Stomach (tissue), 9 donors: Measurements from ENCODE around the gene CEACAM16. TPM values are rescaled to one million over a fixed set of nuclear protein-coding genes. Genes with fewer than 3 reads are reported as not detected.

Experiments
- DNase-seq, 2 donors: peaks; one replicate each; pipeline versions ENCODE4 v3.0.0 to v3.0.0-alpha.2; 2013 to 2019
- H3K27ac ChIP-seq, 5 donors: fragments of 200-600 bp in 4 of 5; sonication (generic) in 4 of 5; one replicate each; pipeline ENCODE4 v1.5.1; 2013 to 2019; ENCODE audit warnings: mild to moderate bottlenecking in 1 of 5, moderate library complexity in 1 of 5
- H3K27me3 ChIP-seq, 3 donors: fragments of 200-600 bp; sonication (generic); one replicate each; pipeline ENCODE4 v1.5.1; 2017 to 2019; ENCODE audit warnings: mixed run types in 1 of 3
- H3K36me3 ChIP-seq, 4 donors: fragments of 200-600 bp; sonication (generic); 1 replicate in 3 of 4; 2 replicates in 1 of 4; pipeline ENCODE4 v1.5.1; 2016 to 2019
- H3K4me1 ChIP-seq, 4 donors: fragments of 200-600 bp; sonication (generic); one replicate each; pipeline ENCODE4 v1.5.1; 2016 to 2019
- H3K4me3 ChIP-seq, 4 donors: fragments of 200-600 bp; sonication (generic) in 3 of 4; one replicate each; pipeline ENCODE4 v1.5.1; 2016 to 2019; ENCODE audit warnings: mild to moderate bottlenecking in 1 of 4
- H3K9me3 ChIP-seq, 4 donors: fragments of 200-600 bp; sonication (generic); one replicate each; pipeline ENCODE4 v1.5.1; 2016 to 2019
- CTCF ChIP-seq, 7 experiments: fragments of 450-650 bp in 4 of 7; fragments of 200-600 bp in 3 of 7; sonication (generic) in 3 of 7; IDR thresholded peaks; one replicate each; pipeline ENCODE4 v1.5.1; 2016 to 2019; ENCODE audit warnings: antibody characterized with exemption in 7 of 7, control low read depth in 2 of 7, mild to moderate bottlenecking in 1 of 7
- EP300 ChIP-seq: sonication (generic); formaldehyde crosslinking; IDR thresholded peaks from one replicate; pipeline ENCODE4 v1.6.1; 2017; ENCODE audit warnings: antibody characterized with exemption
- POLR2A ChIP-seq, 4 donors: fragments of 450-650 bp; IDR thresholded peaks; one replicate each; pipeline ENCODE4 v1.6.1; 2016; ENCODE audit warnings: antibody characterized with exemption in 4 of 4, control low read depth in 2 of 4, mild to moderate bottlenecking in 1 of 4, moderate library complexity in 1 of 4
- POLR2AphosphoS5 ChIP-seq, 3 donors: sonication (generic); formaldehyde crosslinking; IDR thresholded peaks; one replicate each; pipeline ENCODE4 v1.6.1; 2016; ENCODE audit warnings: antibody characterized with exemption in 3 of 3
- WGBS, 5 donors: extraction: QIAGEN DNeasy Blood & Tissue Kit in 3 of 5; methylation state at CpG; one replicate each; pipeline versions ENCODE4 v1.1.5 to v1.1.7; 2013 to 2018; 5-methylcytosine and 5-hydroxymethylcytosine counted together
- intact Hi-C: fragments of 100-400 bp; cut with DNase I; formaldehyde crosslinking; loops from one replicate; pipeline ENCODE4 v1.15.1; 2023; ENCODE audit warnings: low total_unique reads
- polyA plus RNA-seq, 3 donors: library from polyadenylated mRNA; stranded (reverse); fragments of 200-250 nt; gene quantifications; one replicate each; pipeline ENCODE4 v1.2.3, GENCODE V29; 2013
- total RNA-seq, 5 donors: library from RNA; depleted of rRNA; stranded (reverse); fragments of >200 nt; gene quantifications; one replicate each; pipeline versions ENCODE4 v1.1.0 to v1.2.3, GENCODE V29; 2014 to 2016
- donor health status: healthy with polysubstance abuse.
- donor health status: Bipolar disorder and iron deficiency.
- donor health status: healthy.

CEACAM16 gene
- total and polyA plus RNA-seq, 8 donors = not detected

- Histone ChIP-seq H3K4me3 (no peak overlapping the region), H3K27ac (peak overlapping the region in 3 of 5 donors; percentile 18 to 65 (median 43)), H3K4me1 (peaks cover 6 to 34% (median 16%) of the 10 kb centered on the region in 4 donors), H3K9me3 (no peaks in the 10 kb centered on the region), H3K36me3 (peaks cover 0 to 25% (median 6%) of the 10 kb centered on the region in 4 donors), H3K27me3 (no peaks in the 10 kb centered on the region)
- peak in 1 of 3 donors; percentile 55 for TF ChIP-seq POLR2AphosphoS5 (IDR thresholded peaks at IDR 0.05)
- no peak for TF ChIP-seq EP300
- no peak for TF ChIP-seq POLR2A (IDR thresholded peaks at IDR 0.05)
- intact Hi-C loops = no loop called here
- 39 to 51% (median 43%) methylated on average over 23 to 25 of the region's 25 CpGs for WGBS, 5 donors
- peak; percentile 42 to 55 for DNase-seq
These were observed 13.8 kb upstream of the CEACAM16 start for GRCh38 chr19:44684892-44685863.

GRCh38 chr19:44685877-44686276, 13.1 kb upstream of the CEACAM16 start:
- Histone ChIP-seq H3K27me3 (no peaks in the 10 kb centered on the region), H3K27ac (peak overlapping the region in 2 of 5 donors; percentile 43 to 65), H3K36me3 (peaks cover 0 to 18% (median 3%) of the 10 kb centered on the region in 4 donors), H3K4me1 (peaks cover 6 to 34% (median 16%) of the 10 kb centered on the region in 4 donors), H3K9me3 (no peaks in the 10 kb centered on the region), H3K4me3 (no peak overlapping the region)
- 56 to 70% (median 64%) methylated on average over 4 of the region's 4 CpGs for WGBS, 5 donors
- TF ChIP-seq CTCF (IDR thresholded peaks at IDR 0.05) (no peak), POLR2AphosphoS5 (IDR thresholded peaks at IDR 0.05) (no peak), POLR2A (IDR thresholded peaks at IDR 0.05) (no peak), EP300 (no peak)
- intact Hi-C loops = no loop called here
- DNase-seq = no peak

GRCh38 chr19:44686896-44687295, 12.1 kb upstream of the CEACAM16 start:
- Histone ChIP-seq H3K4me3 (no peak overlapping the region), H3K27ac (no peak overlapping the region), H3K27me3 (no peaks in the 10 kb centered on the region), H3K9me3 (no peaks in the 10 kb centered on the region), H3K4me1 (peaks cover 9 to 42% (median 24%) of the 10 kb centered on the region in 4 donors), H3K36me3 (peaks cover 0 to 14% (median 3%) of the 10 kb centered on the region in 4 donors)
- intact Hi-C loops = no loop called here
- TF ChIP-seq EP300 = no peak
- no peak for TF ChIP-seq POLR2AphosphoS5 (IDR thresholded peaks at IDR 0.05)
- no peak for TF ChIP-seq CTCF (IDR thresholded peaks at IDR 0.05)
- no peak for TF ChIP-seq POLR2A (IDR thresholded peaks at IDR 0.05)
- 69 to 78% (median 73%) methylated on average over 4 of the region's 4 CpGs for WGBS, 5 donors
- no peak for DNase-seq

GRCh38 chr19:44687888-44688287, 11.1 kb upstream of the CEACAM16 start:
- H3K27me3 ChIP-seq = no peaks in the 10 kb centered on the region
- H3K36me3 ChIP-seq = peaks cover 0 to 10% (median 3%) of the 10 kb centered on the region in 4 donors
- H3K27ac ChIP-seq = no peak overlapping the region
- TF ChIP-seq POLR2AphosphoS5 (IDR thresholded peaks at IDR 0.05) (no peak), EP300 (no peak), CTCF (IDR thresholded peaks at IDR 0.05) (no peak), POLR2A (IDR thresholded peaks at IDR 0.05) (no peak)
- intact Hi-C loops = no loop called here
- WGBS, 5 donors = 84 to 95% (median 91%) methylated on average over 7 of the region's 7 CpGs
- no peak overlapping the region for H3K4me3 ChIP-seq
- DNase-seq = no peak
- no peaks in the 10 kb centered on the region for H3K9me3 ChIP-seq
- H3K4me1 ChIP-seq = peaks cover 16 to 52% (median 32%) of the 10 kb centered on the region in 4 donors
